Sigmoid colon (tissue), 4 donors: ENCODE measurements around the gene NRGN.

Experiments used
- CTCF ChIP-seq, 4 experiments: fragments of 450-650 bp in 3 of 4; fragments of 200-600 bp in 1 of 4; IDR thresholded peaks; one replicate each; pipeline ENCODE4 v1.5.1; 2016 to 2019; ENCODE audit warnings: antibody characterized with exemption in 4 of 4, mild to moderate bottlenecking in 3 of 4, moderate library complexity in 2 of 4
- EP300 ChIP-seq, 4 donors: sonication (generic); formaldehyde crosslinking; IDR thresholded peaks; one replicate each; pipeline ENCODE4 v1.6.1; 2017; ENCODE audit warnings: antibody characterized with exemption in 4 of 4
- POLR2A ChIP-seq, 2 donors: fragments of 450-650 bp; IDR thresholded peaks; one replicate each; pipeline ENCODE4 v1.6.1; 2016; ENCODE audit warnings: antibody characterized with exemption in 2 of 2, mild to moderate bottlenecking in 2 of 2, moderate library complexity in 2 of 2

DNA sequence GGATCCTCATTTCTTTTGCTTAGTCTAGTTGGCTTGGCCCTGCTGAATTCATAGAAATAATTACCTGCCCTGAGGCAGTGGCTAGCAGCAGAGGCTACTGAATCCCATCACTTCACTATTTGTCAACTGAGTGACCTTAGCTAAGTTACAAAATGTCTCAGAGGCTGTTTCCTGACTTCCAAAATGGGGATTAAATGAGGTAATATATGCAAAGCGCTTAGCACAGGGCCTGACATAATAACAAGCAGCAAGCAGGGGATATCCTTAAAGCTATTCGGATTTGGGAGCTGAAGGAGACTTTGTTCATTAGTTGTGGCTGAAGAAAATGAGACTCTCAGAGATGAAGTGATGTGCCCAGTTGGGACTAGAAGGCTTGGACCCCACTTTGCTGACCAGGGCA, 2.8 kb downstream of the NRGN start:
- TF ChIP-seq CTCF (IDR thresholded peaks at IDR 0.05) (no peak), EP300 (IDR thresholded peaks at IDR 0.05) (no peak), POLR2A (IDR thresholded peaks at IDR 0.05) (no peak)
